ENCODE measurements around the gene DCLK1. TPM values are rescaled to one million over a fixed set of nuclear protein-coding genes. Genes with fewer than 3 reads are reported as not detected.

Gene DCLK1
- total and polyA plus RNA-seq, 7 donors: 1.2 to 64.8 (median 10.2) TPM

DNA sequence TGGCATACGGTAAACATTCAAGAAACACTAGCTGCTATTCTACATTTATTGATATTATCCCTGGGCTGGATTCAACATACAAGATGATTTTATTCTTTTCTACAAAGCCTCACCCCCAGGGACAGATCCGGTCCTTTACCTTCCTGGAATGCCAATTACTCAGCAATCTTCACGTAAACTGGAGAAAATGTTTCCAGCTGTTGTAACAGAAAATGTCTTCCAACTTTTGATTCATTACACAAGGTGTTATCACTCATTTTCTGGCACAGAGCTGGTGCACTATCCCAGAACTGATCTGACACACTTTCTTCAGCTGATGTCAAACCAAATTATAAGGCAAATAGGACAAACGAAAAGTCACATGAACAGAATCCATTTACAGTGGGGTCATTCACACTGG lies 33.1 kb downstream of the DCLK1 start:
- no peaks in the 10 kb centered on the region for H3K9me3 ChIP-seq
- no peaks in the 10 kb centered on the region for H3K27me3 ChIP-seq
- H3K36me3 ChIP-seq: no peaks in the 10 kb centered on the region
- H3K4me1 ChIP-seq: no peaks in the 10 kb centered on the region
- WGBS, 2 donors: 58 to 75% methylated on average over 4 of the region's 4 CpGs
- H3K4me3 ChIP-seq: no peak overlapping the region
- H3K27ac ChIP-seq: no peak overlapping the region
- TF ChIP-seq CTCF (IDR thresholded peaks at IDR 0.05): no peak
- peak in 2 of 4 donors; percentile 17 to 43 for TF ChIP-seq POLR2AphosphoS5 (IDR thresholded peaks at IDR 0.05)
- DNase-seq: no peak
- intact Hi-C loops (cut with DNase I): no loop called here

- no peak overlapping the region for H3K27ac ChIP-seq
- TF ChIP-seq POLR2AphosphoS5 (IDR thresholded peaks at IDR 0.05) (peak in 1 of 4 donors; percentile 7), POLR2A (IDR thresholded peaks at IDR 0.05) (no peak)
Observed at GRCh38 chr13:36096461-36097416, 34.4 kb downstream of the DCLK1 start.

GRCh38 chr13:36094478-36094877 lies 36.7 kb downstream of the DCLK1 start:
- Histone ChIP-seq H3K27ac (no peak overlapping the region), H3K27me3 (no peaks in the 10 kb centered on the region), H3K4me1 (peaks cover 0 to 3% (median 1%) of the 10 kb centered on the region in 4 donors), H3K36me3 (no peaks in the 10 kb centered on the region), H3K4me3 (no peak overlapping the region), H3K9me3 (no peaks in the 10 kb centered on the region)
- DNase-seq: no peak
- intact Hi-C loops (cut with DNase I): no loop called here
- TF ChIP-seq EP300 (IDR thresholded peaks at IDR 0.05): no peak
- TF ChIP-seq CTCF (IDR thresholded peaks at IDR 0.05): no peak
- TF ChIP-seq POLR2A (IDR thresholded peaks at IDR 0.05): no peak
- no peak for TF ChIP-seq POLR2AphosphoS5 (IDR thresholded peaks at IDR 0.05)
- 72 to 79% methylated on average over 4 of the region's 4 CpGs for WGBS, 2 donors

More at GRCh38 chr13:36096461-36097416, 34.4 kb downstream of the DCLK1 start:
- DNase-seq: no peak
- H3K4me1 ChIP-seq: no peaks in the 10 kb centered on the region
- intact Hi-C loops (cut with DNase I): no loop called here
- H3K27me3 ChIP-seq: no peaks in the 10 kb centered on the region
- H3K9me3 ChIP-seq: no peaks in the 10 kb centered on the region
- WGBS, 2 donors: 39 to 75% methylated on average over 5 of the region's 5 CpGs
- H3K4me3 ChIP-seq: no peak overlapping the region
- H3K36me3 ChIP-seq: no peaks in the 10 kb centered on the region

- no peak for TF ChIP-seq POLR2AphosphoS5 (IDR thresholded peaks at IDR 0.05)
- TF ChIP-seq CTCF (IDR thresholded peaks at IDR 0.05): no peak
- no peak for TF ChIP-seq POLR2A (IDR thresholded peaks at IDR 0.05)
- no peak for TF ChIP-seq EP300 (IDR thresholded peaks at IDR 0.05)
- Histone ChIP-seq H3K9me3 (no peaks in the 10 kb centered on the region), H3K36me3 (no peaks in the 10 kb centered on the region), H3K27ac (no peak overlapping the region), H3K4me1 (peaks cover 0 to 14% (median 5%) of the 10 kb centered on the region in 4 donors), H3K4me3 (no peak overlapping the region), H3K27me3 (no peaks in the 10 kb centered on the region)
- no peak for DNase-seq
- intact Hi-C loops (cut with DNase I): no loop called here
- WGBS, 2 donors: 90 to 91% methylated on average over 7 of the region's 7 CpGs
Observed at GRCh38 chr13:36090592-36090991, 40.6 kb downstream of the DCLK1 start.

GRCh38 chr13:36089130-36089647 lies 42.0 kb downstream of the DCLK1 start:
- Histone ChIP-seq H3K36me3 (no peaks in the 10 kb centered on the region), H3K27ac (peak overlapping the region in 1 of 4 donors; percentile 1), H3K27me3 (no peaks in the 10 kb centered on the region), H3K9me3 (no peaks in the 10 kb centered on the region), H3K4me3 (no peak overlapping the region), H3K4me1 (peaks cover 0 to 14% (median 5%) of the 10 kb centered on the region in 4 donors)
- intact Hi-C loops (cut with DNase I): no loop called here
- WGBS, 2 donors: 89 to 90% methylated on average over 7 of the region's 7 CpGs
- peak; percentile 79 for DNase-seq
- TF ChIP-seq POLR2AphosphoS5 (IDR thresholded peaks at IDR 0.05): peak in 2 of 4 donors; percentile 8 to 43
- TF ChIP-seq EP300 (IDR thresholded peaks at IDR 0.05): no peak
